ENCODE measurements around the gene MED27. TPM values are rescaled to one million over a fixed set of nuclear protein-coding genes. Genes with fewer than 3 reads are reported as not detected.
A peak's percentile ranks its signal among the peaks of the same experiment; 100 is the strongest.

Gene MED27
- total and polyA plus RNA-seq, 2 donors (not counting 1 experiment from before 2014, with no cell fraction given), result 13.4 to 44.7 TPM

DNA sequence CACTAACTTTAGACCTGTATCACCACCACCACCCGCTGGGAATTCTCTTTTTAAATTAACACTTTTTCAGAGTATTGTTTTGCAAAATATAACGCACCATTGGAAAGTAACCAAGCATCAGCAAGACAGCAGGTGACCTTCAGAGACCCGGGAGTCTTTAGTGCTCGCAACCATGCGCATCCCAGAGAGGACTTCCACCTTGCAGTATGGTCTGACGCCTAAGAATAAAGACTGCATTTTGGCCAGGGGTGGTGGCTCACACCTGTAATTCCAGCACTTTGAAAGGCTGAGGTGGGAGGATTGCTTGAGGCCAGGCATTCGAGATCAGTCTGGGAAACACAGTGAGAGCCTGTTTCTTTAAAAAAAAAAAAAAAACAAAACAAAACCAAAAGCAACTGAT, 113.8 kb downstream of the MED27 start:
- H3K9me3 ChIP-seq (ENCODE audit: control insufficient read depth, insufficient read depth, low read depth, low read length), result no peaks in the 10 kb centered on the region
- H3K36me3 ChIP-seq (ENCODE audit: control insufficient read depth, insufficient read depth, low read length), result no peaks in the 10 kb centered on the region
- DNase-seq (ENCODE audit: low read depth in 2 of 2), result no peak
- no peaks in the 10 kb centered on the region for H3K27me3 ChIP-seq (ENCODE audit: control insufficient read depth, insufficient read depth, low read length)
- no peak overlapping the region for H3K4me3 ChIP-seq (replicated peaks in 1 of 4; ENCODE audit: control extremely low read depth in 1 of 4, insufficient read depth in 1 of 4, low read depth in 3 of 4, low read length in 4 of 4)
- H3K27ac ChIP-seq (ENCODE audit: insufficient read depth, low read length), result no peak overlapping the region
- TF ChIP-seq EZH2 (IDR thresholded peaks at IDR 0.05; ENCODE audit: low read length, missing control alignments), result no peak
- TF ChIP-seq, protein P1, sequence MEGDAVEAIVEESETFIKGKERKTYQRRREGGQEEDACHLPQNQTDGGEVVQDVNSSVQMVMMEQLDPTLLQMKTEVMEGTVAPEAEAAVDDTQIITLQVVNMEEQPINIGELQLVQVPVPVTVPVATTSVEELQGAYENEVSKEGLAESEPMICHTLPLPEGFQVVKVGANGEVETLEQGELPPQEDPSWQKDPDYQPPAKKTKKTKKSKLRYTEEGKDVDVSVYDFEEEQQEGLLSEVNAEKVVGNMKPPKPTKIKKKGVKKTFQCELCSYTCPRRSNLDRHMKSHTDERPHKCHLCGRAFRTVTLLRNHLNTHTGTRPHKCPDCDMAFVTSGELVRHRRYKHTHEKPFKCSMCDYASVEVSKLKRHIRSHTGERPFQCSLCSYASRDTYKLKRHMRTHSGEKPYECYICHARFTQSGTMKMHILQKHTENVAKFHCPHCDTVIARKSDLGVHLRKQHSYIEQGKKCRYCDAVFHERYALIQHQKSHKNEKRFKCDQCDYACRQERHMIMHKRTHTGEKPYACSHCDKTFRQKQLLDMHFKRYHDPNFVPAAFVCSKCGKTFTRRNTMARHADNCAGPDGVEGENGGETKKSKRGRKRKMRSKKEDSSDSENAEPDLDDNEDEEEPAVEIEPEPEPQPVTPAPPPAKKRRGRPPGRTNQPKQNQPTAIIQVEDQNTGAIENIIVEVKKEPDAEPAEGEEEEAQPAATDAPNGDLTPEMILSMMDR (conservative IDR thresholded peaks at IDR 0.05 in 1 of 2, IDR thresholded peaks at IDR 0.05 in 1 of 2; ENCODE audit: low read depth in 1 of 2, low read length in 2 of 2), result no peak
- H2AFZ ChIP-seq (ENCODE audit: low read length), result no peak overlapping the region
- H4K20me1 ChIP-seq (ENCODE audit: control insufficient read depth, extremely low read depth, insufficient read depth, low read length), result no peaks in the 10 kb centered on the region
- H3K9ac ChIP-seq (ENCODE audit: insufficient read depth, low read length), result no peak overlapping the region
- H3K79me2 ChIP-seq (ENCODE audit: control insufficient read depth, insufficient read depth, low read length), result no peaks in the 10 kb centered on the region
- no peaks in the 10 kb centered on the region for H3K4me1 ChIP-seq (ENCODE audit: control insufficient read depth, extremely low read depth, insufficient read depth, low read length)
- H3K4me2 ChIP-seq (ENCODE audit: extremely low read depth, insufficient read depth, low read length), result no peak overlapping the region

DNA sequence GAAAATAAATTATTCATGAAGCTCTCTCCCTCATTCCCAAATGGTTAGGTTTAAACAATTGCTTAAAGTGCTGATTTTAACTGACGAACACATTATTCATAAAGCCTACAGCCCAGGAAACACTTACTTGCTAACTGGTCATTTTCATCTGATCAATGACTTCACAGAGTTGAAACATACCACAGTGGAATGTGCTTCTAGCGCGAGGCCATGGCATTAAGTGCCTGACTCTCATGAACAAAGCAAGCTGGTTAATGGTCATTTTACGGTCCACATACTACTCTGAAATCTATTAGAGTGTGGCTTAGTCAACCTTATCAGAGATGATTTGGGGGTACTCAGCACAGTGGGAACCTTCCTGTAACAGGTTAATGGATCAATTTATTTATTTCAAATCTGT, 114.6 kb downstream of the MED27 start:
- H4K20me1 ChIP-seq (ENCODE audit: control insufficient read depth, extremely low read depth, insufficient read depth, low read length), result no peaks in the 10 kb centered on the region
- no peak overlapping the region for H3K27ac ChIP-seq (ENCODE audit: insufficient read depth, low read length)
- H3K27me3 ChIP-seq (ENCODE audit: control insufficient read depth, insufficient read depth, low read length), result no peaks in the 10 kb centered on the region
- no peaks in the 10 kb centered on the region for H3K79me2 ChIP-seq (ENCODE audit: control insufficient read depth, insufficient read depth, low read length)
- H3K4me2 ChIP-seq (ENCODE audit: extremely low read depth, insufficient read depth, low read length), result no peak overlapping the region
- H2AFZ ChIP-seq (ENCODE audit: low read length), result no peak overlapping the region
- TF ChIP-seq, protein P1 (conservative IDR thresholded peaks at IDR 0.05 in 1 of 2, IDR thresholded peaks at IDR 0.05 in 1 of 2; ENCODE audit: low read depth in 1 of 2, low read length in 2 of 2), result no peak
- no peak for TF ChIP-seq EZH2 (IDR thresholded peaks at IDR 0.05; ENCODE audit: low read length, missing control alignments)
- no peak overlapping the region for H3K4me3 ChIP-seq (replicated peaks in 1 of 4; ENCODE audit: control extremely low read depth in 1 of 4, insufficient read depth in 1 of 4, low read depth in 3 of 4, low read length in 4 of 4)
- H3K36me3 ChIP-seq (ENCODE audit: control insufficient read depth, insufficient read depth, low read length), result no peaks in the 10 kb centered on the region
- H3K9me3 ChIP-seq (ENCODE audit: control insufficient read depth, insufficient read depth, low read depth, low read length), result no peaks in the 10 kb centered on the region
- H3K9ac ChIP-seq (ENCODE audit: insufficient read depth, low read length), result no peak overlapping the region
- DNase-seq (ENCODE audit: low read depth in 2 of 2), result peak in 1 of 2 donors; percentile 63
- H3K4me1 ChIP-seq (ENCODE audit: control insufficient read depth, extremely low read depth, insufficient read depth, low read length), result no peaks in the 10 kb centered on the region

DNA sequence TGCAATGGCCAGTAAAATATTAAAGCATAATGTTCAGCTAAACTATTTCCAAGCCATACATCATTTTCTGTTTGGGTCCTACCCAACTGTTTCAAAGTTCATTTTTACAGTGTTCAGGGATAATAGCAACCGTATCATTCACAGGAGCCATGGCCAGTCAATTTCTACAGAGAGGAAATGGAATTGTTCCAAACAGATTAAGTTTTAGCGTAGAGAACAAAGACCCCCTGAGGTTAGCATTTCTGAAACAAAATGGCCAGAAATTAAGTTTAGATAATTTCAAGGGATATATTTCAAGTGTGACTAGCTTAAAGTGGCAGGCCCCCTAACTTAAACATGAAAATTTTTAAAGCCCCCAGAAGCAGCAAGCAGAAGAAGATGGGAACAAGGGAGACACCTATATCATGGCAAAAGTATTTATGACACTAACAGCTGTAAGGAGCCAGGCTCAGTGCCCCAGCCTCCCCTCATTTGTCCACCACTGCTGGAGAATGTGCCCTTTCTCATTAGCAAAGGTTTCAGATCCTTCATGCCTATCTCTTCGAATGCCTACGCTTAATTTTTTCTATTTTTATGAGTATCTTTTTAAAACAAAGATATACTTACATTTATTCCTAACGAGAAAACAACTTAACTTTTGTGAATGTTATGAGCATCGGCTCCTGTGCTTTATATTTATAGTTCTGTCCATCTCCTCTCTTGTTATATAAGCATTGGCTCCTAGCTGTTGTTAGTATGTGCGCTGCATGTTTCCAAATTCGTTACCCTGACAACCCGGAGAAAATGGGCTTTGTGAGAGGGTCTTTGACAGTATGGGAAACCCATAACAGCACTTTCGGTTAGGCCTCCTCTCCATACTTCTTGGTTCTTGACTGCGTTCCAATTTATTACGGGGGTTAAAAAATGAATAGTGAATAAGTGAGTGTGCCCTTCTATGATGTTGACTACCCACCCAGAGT, 116.3 kb downstream of the MED27 start:
- H3K9me3 ChIP-seq (ENCODE audit: control insufficient read depth, insufficient read depth, low read depth, low read length), result no peaks in the 10 kb centered on the region
- H3K79me2 ChIP-seq (ENCODE audit: control insufficient read depth, insufficient read depth, low read length), result no peaks in the 10 kb centered on the region
- H3K4me3 ChIP-seq (replicated peaks in 1 of 4; ENCODE audit: control extremely low read depth in 1 of 4, insufficient read depth in 1 of 4, low read depth in 3 of 4, low read length in 4 of 4), result no peak overlapping the region
- no peaks in the 10 kb centered on the region for H3K27me3 ChIP-seq (ENCODE audit: control insufficient read depth, insufficient read depth, low read length)
- no peaks in the 10 kb centered on the region for H3K36me3 ChIP-seq (ENCODE audit: control insufficient read depth, insufficient read depth, low read length)
- no peak for DNase-seq (ENCODE audit: low read depth in 2 of 2)
- no peak overlapping the region for H3K9ac ChIP-seq (ENCODE audit: insufficient read depth, low read length)
- TF ChIP-seq, protein P1 (conservative IDR thresholded peaks at IDR 0.05 in 1 of 2, IDR thresholded peaks at IDR 0.05 in 1 of 2; ENCODE audit: low read depth in 1 of 2, low read length in 2 of 2), result no peak
- no peak for TF ChIP-seq EZH2 (IDR thresholded peaks at IDR 0.05; ENCODE audit: low read length, missing control alignments)
- no peak overlapping the region for H3K4me2 ChIP-seq (ENCODE audit: extremely low read depth, insufficient read depth, low read length)
- H3K27ac ChIP-seq (ENCODE audit: insufficient read depth, low read length), result no peak overlapping the region
- no peak overlapping the region for H2AFZ ChIP-seq (ENCODE audit: low read length)
- no peaks in the 10 kb centered on the region for H3K4me1 ChIP-seq (ENCODE audit: control insufficient read depth, extremely low read depth, insufficient read depth, low read length)
- no peaks in the 10 kb centered on the region for H4K20me1 ChIP-seq (ENCODE audit: control insufficient read depth, extremely low read depth, insufficient read depth, low read length)
